HCT116 (cell line): ENCODE data around the gene CREBRF. TPM values are rescaled to one million over a fixed set of nuclear protein-coding genes. Genes with fewer than 3 reads are reported as not detected.
A peak's percentile ranks its signal among the peaks of the same experiment; 100 is the strongest.

Source experiments
- ATAC-seq: fragments of 200-7000 bp; cut with Tn5 transposase; 2 replicates; pipeline ENCODE4 v1.9.1; 2020; ENCODE audit warnings: mild to moderate bottlenecking, moderate library complexity
- BruUV-seq: library from RNA; stranded (reverse); fragments of 400-500 nt; replicated peaks from 2 replicates; lab custom pipeline; 2021; lab: Mats Ljungman, UMichigan
- CTCF ChIA-PET: fragments of 300-600 bp; sonication (Branson Sonifier 250); formaldehyde crosslinking; loops from one replicate; lab custom pipeline; 2021; ENCODE audit warnings: antibody characterized with exemption; lab: Charles Lee
- POLR2A ChIA-PET: fragments of 300-600, 350-600 bp; sonication (Branson Sonifier 250); formaldehyde crosslinking; loops from one replicate; lab custom pipeline; 2021; ENCODE audit warnings: antibody characterized with exemption; lab: Charles Lee
- RAD21 ChIA-PET, 2 experiments: fragments of 300-600 bp; sonication (Branson Sonifier 250); formaldehyde crosslinking; loops; one replicate each; lab custom pipeline; 2023; ENCODE audit warnings: low total read pairs in 2 of 2; ENCODE audit not compliant: uncharacterized antibody in 2 of 2, unreplicated experiment in 2 of 2, low non-redundant PET in 1 of 2; lab: Charles Lee
- DNase-seq: peaks from one replicate; pipeline ENCODE4 v3.0.0-alpha.2; 2010; ENCODE audit warnings: low read depth, low spot score
- H2AFZ ChIP-seq: fragments of 200-600 bp; shearing (Covaris generic), sonication (generic); 2 replicates; pipeline ENCODE4 v1.6.1; 2017; ENCODE audit warnings: low read depth, mixed run types, mixed read lengths, antibody characterized with exemption, low read length; ENCODE audit not compliant: poor library complexity, severe bottlenecking
- H3K27ac ChIP-seq: 2 replicates; pipeline ENCODE4 v1.5.1; 2012; ENCODE audit warnings: low read depth, low read length
- H3K27me3 ChIP-seq: fragments of 200-600 bp; sonication (generic); 2 replicates; pipeline ENCODE4 v1.6.1; 2016; ENCODE audit warnings: mixed run types, low read length, mixed read lengths; ENCODE audit not compliant: insufficient read depth
- H3K36me3 ChIP-seq, 2 experiments: fragments of 200-500 bp in 1 of 2; fragments of 200-600 bp in 1 of 2; sonication (Bioruptor generic) in 1 of 2; sonication (generic) in 1 of 2; 2 replicates each; pipeline versions ENCODE4 v1.5.1 to v1.6.1; 2014 to 2016; ENCODE audit warnings: low read length in 2 of 2, inconsistent platforms in 1 of 2, mixed read lengths in 1 of 2, mixed run types in 1 of 2; ENCODE audit not compliant: insufficient read depth in 2 of 2, control insufficient read depth in 1 of 2
- H3K4me1 ChIP-seq, 2 experiments: fragments of 200-600 bp in 1 of 2; sonication (generic) in 1 of 2; 2 replicates each; pipeline versions ENCODE4 v1.5.1 to v1.6.1; 2012 to 2017; ENCODE audit warnings: low read length in 2 of 2, inconsistent platforms in 1 of 2, mild to moderate bottlenecking in 1 of 2, mixed read lengths in 1 of 2, mixed run types in 1 of 2, moderate library complexity in 1 of 2; ENCODE audit not compliant: insufficient read depth in 2 of 2, control insufficient read depth in 1 of 2
- H3K4me2 ChIP-seq: fragments of 200-600 bp; sonication (generic); 2 replicates; pipeline ENCODE4 v1.6.1; 2017; ENCODE audit warnings: mixed run types, low read length, mixed read lengths
- H3K4me3 ChIP-seq, 2 experiments: fragments of 200-600 bp in 1 of 2; sonication (generic) in 1 of 2; replicated peaks in 1 of 2; 2 replicates each; pipeline ENCODE4 v1.5.1; 2011 to 2016; ENCODE audit warnings: low read length in 2 of 2, control low read depth in 1 of 2, low read depth in 1 of 2, mild to moderate bottlenecking in 1 of 2, mixed read lengths in 1 of 2, mixed run types in 1 of 2
- H3K79me2 ChIP-seq: fragments of 200-600 bp; sonication (generic); 2 replicates; pipeline ENCODE4 v1.6.1; 2017; ENCODE audit warnings: mild to moderate bottlenecking, mixed run types, low read length, moderate library complexity, mixed read lengths; ENCODE audit not compliant: insufficient read depth
- H3K9ac ChIP-seq: fragments of 200-600 bp; sonication (generic); 2 replicates; pipeline ENCODE4 v1.6.1; 2016; ENCODE audit warnings: low read length, mixed read lengths
- H3K9me2 ChIP-seq: fragments of 200-600 bp; sonication (generic), shearing (Covaris generic); 2 replicates; pipeline ENCODE4 v1.6.1; 2017; ENCODE audit warnings: mixed run types, mild to moderate bottlenecking, moderate library complexity; ENCODE audit not compliant: insufficient read depth
- H3K9me3 ChIP-seq, 2 experiments: fragments of 200-500 bp in 1 of 2; fragments of 200-600 bp in 1 of 2; sonication (Bioruptor generic) in 1 of 2; sonication (generic) in 1 of 2; 2 replicates each; pipeline ENCODE4 v1.6.1; 2014 to 2017; ENCODE audit warnings: low read length in 2 of 2, mixed read lengths in 2 of 2, inconsistent platforms in 1 of 2, low read depth in 1 of 2, mild to moderate bottlenecking in 1 of 2, mixed run types in 1 of 2, moderate library complexity in 1 of 2; ENCODE audit not compliant: control insufficient read depth in 1 of 2, insufficient read depth in 1 of 2
- H4K20me1 ChIP-seq: fragments of 200-600 bp; sonication (generic), shearing (Covaris generic); 2 replicates; pipeline ENCODE4 v1.6.1; 2017; ENCODE audit warnings: mixed run types, mild to moderate bottlenecking, moderate library complexity; ENCODE audit not compliant: insufficient read depth
- CBX3 ChIP-seq: IDR thresholded peaks from 2 replicates; pipeline ENCODE4 v1.6.1; 2012; ENCODE audit warnings: low read depth
- CEBPB ChIP-seq: IDR thresholded peaks from 2 replicates; pipeline ENCODE4 v1.6.1; 2012; ENCODE audit warnings: low read depth
- FOSL1 ChIP-seq: IDR thresholded peaks from 2 replicates; pipeline ENCODE4 v1.6.1; 2012; ENCODE audit warnings: low read depth
- JUND ChIP-seq: IDR thresholded peaks from 2 replicates; pipeline ENCODE4 v1.6.1; 2012
- POLR2AphosphoS5 ChIP-seq: IDR thresholded peaks from 2 replicates; pipeline ENCODE4 v1.6.1; 2011; ENCODE audit warnings: mild to moderate bottlenecking, low read depth, low read length, moderate library complexity
- RAD21 ChIP-seq: IDR thresholded peaks from 2 replicates; pipeline ENCODE4 v1.6.1; 2012; ENCODE audit warnings: low read depth, mild to moderate bottlenecking
- SIN3A ChIP-seq: IDR thresholded peaks from 2 replicates; pipeline ENCODE4 v1.6.1; 2012; ENCODE audit warnings: low read depth
- SP1 ChIP-seq: IDR thresholded peaks from 2 replicates; pipeline ENCODE4 v1.6.1; 2012; ENCODE audit warnings: low read depth
- SRF ChIP-seq: IDR thresholded peaks from 2 replicates; pipeline ENCODE4 v1.6.1; 2012; ENCODE audit warnings: low read depth
- TCF7L2 ChIP-seq: IDR thresholded peaks from 2 replicates; pipeline ENCODE4 v1.7.0; 2011; ENCODE audit warnings: borderline replicate concordance, inconsistent platforms; ENCODE audit not compliant: insufficient read depth, insufficient read length; ENCODE audit errors: extremely low read depth
- ZFX ChIP-seq: fragments of 450-650 bp; IDR thresholded peaks from 2 replicates; pipeline ENCODE4 v1.6.1; 2017
- ZNF274 ChIP-seq: fragments of 200-500 bp; sonication (Bioruptor generic); IDR thresholded peaks from 2 replicates; pipeline ENCODE4 v1.6.1; 2014; ENCODE audit warnings: mild to moderate bottlenecking, low read depth, low read length, inconsistent platforms
- intact Hi-C: fragments of 100-400 bp; cut with micrococcal nuclease; formaldehyde crosslinking; loops from 2 replicates; pipeline ENCODE4 v1.10.0; 2022
- total RNA-seq: library from RNA; stranded (reverse); gene quantifications from one replicate; pipeline ENCODE4 v1.2.1, GENCODE V29; 2021; ENCODE audit not compliant: unreplicated experiment
- TF ChIP-seq, protein P1 (sequence below): IDR thresholded peaks from 2 replicates; pipeline ENCODE4 v1.6.1; 2011; ENCODE audit warnings: mild to moderate bottlenecking, low read length, moderate library complexity; ENCODE audit not compliant: insufficient replicate concordance; ENCODE audit errors: extremely low read depth
- TF ChIP-seq, protein P2 (sequence below): IDR thresholded peaks from 2 replicates; pipeline ENCODE4 v1.6.1; 2012

Gene CREBRF
- total RNA-seq, 1 experiment from 2014 or later: 7.7 TPM

DNA sequence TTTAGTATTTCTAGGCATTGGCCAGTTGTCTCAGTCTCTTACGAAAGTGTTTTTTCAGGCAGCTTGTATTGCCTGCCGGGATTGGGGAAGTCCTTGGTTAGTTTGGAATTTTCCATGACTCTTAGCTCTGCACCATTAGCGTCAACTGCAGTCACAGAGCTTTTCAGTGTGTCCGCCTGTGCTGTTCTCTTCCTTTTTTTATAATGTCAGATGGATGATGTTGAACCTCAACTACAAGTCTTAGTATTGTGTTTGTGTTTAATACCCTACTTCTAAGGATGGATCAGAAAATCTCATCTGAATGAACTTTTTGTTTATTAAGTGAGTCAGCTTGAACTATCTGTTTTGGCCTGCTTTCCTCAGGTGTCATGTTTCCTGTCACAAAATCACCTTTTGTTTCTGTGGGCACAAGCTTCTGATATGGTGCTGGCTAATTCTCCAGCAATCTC, 39.5 kb upstream of the CREBRF start:
- no TSS peak for BruUV-seq
- Histone ChIP-seq H3K4me1 (peaks cover 29 to 32% of the 10 kb centered on the region in 2 experiments), H2AFZ (no peak overlapping the region), H3K36me3 (no peaks in the 10 kb centered on the region), H3K9me2 (no peaks in the 10 kb centered on the region), H3K9ac (peak overlapping the region; percentile 46), H3K79me2 (peaks cover 55% of the 10 kb centered on the region), H3K4me2 (peak overlapping the region; percentile 52), H4K20me1 (no peaks in the 10 kb centered on the region), H3K4me3 (peak overlapping the region; percentile 15 to 26; a peak in 3 of 4 replicates), H3K27me3 (no peaks in the 10 kb centered on the region), H3K9me3 (no peaks in the 10 kb centered on the region), H3K27ac (peak overlapping the region; percentile 79)
- ChIA-PET RAD21 (no interaction called here), CTCF (no interaction called here), POLR2A (interaction anchor here (0.8 to 1.2 kb wide), 2 partner anchors 12 to 33 kb away, joined by 3 to 4 read pairs; partner anchors contain the start of gene ATP6V0E1)
- TF ChIP-seq ZNF274: no peak
- peak; percentile 64 for TF ChIP-seq CBX3
- TF ChIP-seq POLR2AphosphoS5: no peak
- no peak for TF ChIP-seq TCF7L2
- peak; percentile 74 for TF ChIP-seq CEBPB
- TF ChIP-seq JUND: peak; percentile 76
- TF ChIP-seq RAD21: 0 out of 2 replicates have a peak, but pooled peaks have one; percentile 8
- peak; percentile 75 for TF ChIP-seq FOSL1
- TF ChIP-seq ZFX: no peak
- peak; percentile 72; the same call in 1 of the 2 replicates for TF ChIP-seq SIN3A
- peak; percentile 53 for TF ChIP-seq SRF
- peak; percentile 80 for TF ChIP-seq SP1
- TF ChIP-seq, protein P1, sequence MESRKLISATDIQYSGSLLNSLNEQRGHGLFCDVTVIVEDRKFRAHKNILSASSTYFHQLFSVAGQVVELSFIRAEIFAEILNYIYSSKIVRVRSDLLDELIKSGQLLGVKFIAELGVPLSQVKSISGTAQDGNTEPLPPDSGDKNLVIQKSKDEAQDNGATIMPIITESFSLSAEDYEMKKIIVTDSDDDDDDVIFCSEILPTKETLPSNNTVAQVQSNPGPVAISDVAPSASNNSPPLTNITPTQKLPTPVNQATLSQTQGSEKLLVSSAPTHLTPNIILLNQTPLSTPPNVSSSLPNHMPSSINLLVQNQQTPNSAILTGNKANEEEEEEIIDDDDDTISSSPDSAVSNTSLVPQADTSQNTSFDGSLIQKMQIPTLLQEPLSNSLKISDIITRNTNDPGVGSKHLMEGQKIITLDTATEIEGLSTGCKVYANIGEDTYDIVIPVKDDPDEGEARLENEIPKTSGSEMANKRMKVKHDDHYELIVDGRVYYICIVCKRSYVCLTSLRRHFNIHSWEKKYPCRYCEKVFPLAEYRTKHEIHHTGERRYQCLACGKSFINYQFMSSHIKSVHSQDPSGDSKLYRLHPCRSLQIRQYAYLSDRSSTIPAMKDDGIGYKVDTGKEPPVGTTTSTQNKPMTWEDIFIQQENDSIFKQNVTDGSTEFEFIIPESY: no peak
- TF ChIP-seq, protein P2, sequence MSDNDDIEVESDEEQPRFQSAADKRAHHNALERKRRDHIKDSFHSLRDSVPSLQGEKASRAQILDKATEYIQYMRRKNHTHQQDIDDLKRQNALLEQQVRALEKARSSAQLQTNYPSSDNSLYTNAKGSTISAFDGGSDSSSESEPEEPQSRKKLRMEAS: 0 out of 2 replicates have a peak, but pooled peaks have one; percentile 18
- DNase-seq (peak; percentile 79), ATAC-seq (peak; percentile 82)
- intact Hi-C loops: no loop called here
